H1 (cell line): ENCODE measurements around the gene ZNF750. TPM values are rescaled to one million over a fixed set of nuclear protein-coding genes. Genes with fewer than 3 reads are reported as not detected.

ENCODE experiments used
- CHD7 ChIP-seq: fragments of 300-600 bp; sonication (generic); IDR thresholded peaks from 2 replicates; pipeline ENCODE4 v1.7.1; 2012; ENCODE audit warnings: low read length, moderate library complexity, mild to moderate bottlenecking, inconsistent platforms; ENCODE audit not compliant: insufficient replicate concordance
- polyA plus RNA-seq, 7 experiments: library from polyadenylated mRNA; depleted of rRNA in 3 of 7; stranded (reverse) in 5 of 7; unstranded in 2 of 7; fragments of >200 nt in 5 of 7; fragments of 200-250 nt in 2 of 7; gene quantifications; 1 replicate in 5 of 7; 2 replicates in 1 of 7; 4 replicates in 1 of 7; pipeline versions ENCODE4 v1.2.1 to v1.2.3, GENCODE V29; 2011 to 2013; ENCODE audit warnings: missing spikeins in 2 of 7, mixed read lengths in 2 of 7
- total RNA-seq: library from RNA; stranded (reverse); fragmentation: NEBNext Ultra II Directional; extraction: Animal tissue kit (Norgen Biotek cat#: 25700); gene quantifications from 2 replicates; pipeline ENCODE4 v1.2.1, GENCODE V29; 2021

The ZNF750 gene
- total and polyA plus RNA-seq, 2 of the 8 experiments (the other 6 are each of a cell fraction or from before 2014, with no cell fraction given): not detected

DNA sequence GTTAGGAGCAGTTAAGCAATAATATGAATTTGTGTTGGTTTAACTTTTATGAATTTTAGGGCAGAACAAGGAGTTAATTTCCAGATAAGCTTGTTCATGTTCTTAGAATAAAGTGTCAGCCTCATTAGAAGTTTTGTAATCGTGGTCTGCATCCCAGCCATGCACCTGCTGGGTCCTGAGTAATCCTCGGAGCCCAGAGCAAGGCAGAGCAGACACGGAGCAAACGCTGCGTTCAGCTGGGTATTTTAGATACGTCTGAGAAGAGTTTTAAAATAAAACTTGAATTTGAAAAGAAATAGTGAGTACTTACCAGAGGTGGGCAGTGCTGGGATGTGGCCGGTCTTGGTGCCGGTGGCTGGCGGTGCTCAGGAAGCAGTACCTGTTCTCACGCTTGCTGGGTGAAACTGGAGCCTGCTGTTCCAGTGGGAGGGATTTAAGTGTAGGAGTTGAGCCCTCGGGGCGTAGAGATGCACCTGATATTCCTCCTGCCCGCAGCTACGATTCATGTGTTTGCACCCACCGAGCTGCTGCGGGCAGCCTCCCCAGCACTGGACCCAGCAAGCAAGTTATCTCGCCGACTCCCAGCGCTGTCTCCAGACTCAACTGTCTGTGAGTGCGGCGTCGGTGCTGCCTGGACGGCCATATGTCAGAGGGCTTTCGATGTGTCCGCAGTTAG lies at the start of gene ZNF750 (continued):
- TF ChIP-seq CHD7: no peak
- TF ChIP-seq, all 59 proteins: peak for 0
